ENCODE results near the gene KCNH4. TPM values are rescaled to one million over a fixed set of nuclear protein-coding genes. Genes with fewer than 3 reads are reported as not detected.

The KCNH4 gene
- total RNA-seq, 4 donors from 2014 or later, result not detected

DNA sequence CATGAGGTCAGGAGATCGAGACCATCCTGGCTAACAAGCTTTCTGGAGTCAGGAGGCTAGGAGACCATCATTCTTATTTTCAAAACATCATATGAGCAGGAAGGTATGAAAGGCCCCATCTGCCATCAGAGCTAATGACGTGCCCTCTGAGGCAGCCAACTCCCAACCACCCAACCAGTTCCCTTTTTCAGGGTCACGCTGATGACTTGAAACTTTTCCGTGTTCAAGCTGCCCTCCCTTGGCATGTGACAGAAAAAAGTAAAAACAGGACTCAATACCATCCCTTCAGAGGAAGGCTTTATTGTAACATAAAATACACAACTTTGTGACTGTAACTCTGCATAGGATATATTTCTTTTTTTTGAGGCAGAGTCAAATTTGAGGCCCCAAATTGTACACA is 18.0 kb upstream of the KCNH4 start:
- no peak for TF ChIP-seq POLR2A (IDR thresholded peaks at IDR 0.05)
- TF ChIP-seq, protein P1, sequence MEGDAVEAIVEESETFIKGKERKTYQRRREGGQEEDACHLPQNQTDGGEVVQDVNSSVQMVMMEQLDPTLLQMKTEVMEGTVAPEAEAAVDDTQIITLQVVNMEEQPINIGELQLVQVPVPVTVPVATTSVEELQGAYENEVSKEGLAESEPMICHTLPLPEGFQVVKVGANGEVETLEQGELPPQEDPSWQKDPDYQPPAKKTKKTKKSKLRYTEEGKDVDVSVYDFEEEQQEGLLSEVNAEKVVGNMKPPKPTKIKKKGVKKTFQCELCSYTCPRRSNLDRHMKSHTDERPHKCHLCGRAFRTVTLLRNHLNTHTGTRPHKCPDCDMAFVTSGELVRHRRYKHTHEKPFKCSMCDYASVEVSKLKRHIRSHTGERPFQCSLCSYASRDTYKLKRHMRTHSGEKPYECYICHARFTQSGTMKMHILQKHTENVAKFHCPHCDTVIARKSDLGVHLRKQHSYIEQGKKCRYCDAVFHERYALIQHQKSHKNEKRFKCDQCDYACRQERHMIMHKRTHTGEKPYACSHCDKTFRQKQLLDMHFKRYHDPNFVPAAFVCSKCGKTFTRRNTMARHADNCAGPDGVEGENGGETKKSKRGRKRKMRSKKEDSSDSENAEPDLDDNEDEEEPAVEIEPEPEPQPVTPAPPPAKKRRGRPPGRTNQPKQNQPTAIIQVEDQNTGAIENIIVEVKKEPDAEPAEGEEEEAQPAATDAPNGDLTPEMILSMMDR (IDR thresholded peaks at IDR 0.05), result no peak
- no peak for DNase-seq (ENCODE audit: low spot score in 2 of 2)
- intact Hi-C loops (cut with DNase I; ENCODE audit: low total_unique reads), result no loop called here
- H3K4me3 ChIP-seq (ENCODE audit: low read depth, poor library complexity, severe bottlenecking), result no peak overlapping the region
- 72 to 76% methylated on average over 4 of the region's 4 CpGs for WGBS, 2 donors

DNA sequence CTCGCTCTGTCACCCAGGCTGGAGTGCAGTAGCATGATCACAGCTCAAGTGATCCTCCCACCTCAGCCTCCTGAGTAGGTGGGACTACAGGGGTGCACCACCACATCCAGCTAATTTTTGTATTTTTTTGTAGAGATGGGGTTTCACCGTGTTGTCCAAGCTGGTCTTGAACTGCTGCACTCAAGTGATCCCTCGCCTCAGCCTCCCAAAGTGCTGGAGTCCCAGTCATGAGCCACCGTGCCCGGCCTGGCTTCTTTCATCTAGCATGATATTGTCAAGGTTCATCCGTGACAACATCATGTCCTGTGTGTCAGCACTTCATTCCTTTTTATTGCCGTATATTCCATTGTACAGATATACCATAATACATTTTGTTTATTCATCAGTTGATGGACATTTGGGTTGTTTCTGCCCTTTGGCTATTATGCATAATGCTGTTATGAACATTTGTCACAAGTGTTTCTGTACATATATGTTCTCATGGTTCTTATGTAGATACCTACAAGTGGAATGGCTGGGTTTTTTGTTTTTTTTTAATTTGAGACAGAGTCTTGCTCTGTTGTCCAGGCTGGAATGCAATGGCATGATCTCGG is 16.7 kb upstream of the KCNH4 start:
- intact Hi-C loops (cut with DNase I; ENCODE audit: low total_unique reads), result no loop called here
- DNase-seq (ENCODE audit: low spot score in 2 of 2), result no peak
- no peak overlapping the region for H3K4me3 ChIP-seq (ENCODE audit: low read depth, poor library complexity, severe bottlenecking)
- TF ChIP-seq, protein P1 (IDR thresholded peaks at IDR 0.05), result no peak
- no peak for TF ChIP-seq POLR2A (IDR thresholded peaks at IDR 0.05)
- WGBS, 2 donors, result 93 to 94% methylated on average over 8 of the region's 8 CpGs

GRCh38 chr17:42193969-42194899 is 13.3 kb upstream of the KCNH4 start, which contains the start of gene GHDC:
Gene GHDC (minus strand): TSS chr17:42194494. CDS start chr17:42193581, 913 bp downstream.
- WGBS, 2 donors, result 25 to 28% methylated on average over 24 of the region's 24 CpGs
- no peak for TF ChIP-seq POLR2A (IDR thresholded peaks at IDR 0.05)
- TF ChIP-seq, protein P1 (IDR thresholded peaks at IDR 0.05), result no peak
- peak; percentile 79 to 96 for DNase-seq (ENCODE audit: low spot score in 2 of 2)
- intact Hi-C loops (cut with DNase I; ENCODE audit: low total_unique reads), result no loop called here
- H3K4me3 ChIP-seq (ENCODE audit: low read depth, poor library complexity, severe bottlenecking), result peak within 1 kb of the TSS; percentile 62

DNA sequence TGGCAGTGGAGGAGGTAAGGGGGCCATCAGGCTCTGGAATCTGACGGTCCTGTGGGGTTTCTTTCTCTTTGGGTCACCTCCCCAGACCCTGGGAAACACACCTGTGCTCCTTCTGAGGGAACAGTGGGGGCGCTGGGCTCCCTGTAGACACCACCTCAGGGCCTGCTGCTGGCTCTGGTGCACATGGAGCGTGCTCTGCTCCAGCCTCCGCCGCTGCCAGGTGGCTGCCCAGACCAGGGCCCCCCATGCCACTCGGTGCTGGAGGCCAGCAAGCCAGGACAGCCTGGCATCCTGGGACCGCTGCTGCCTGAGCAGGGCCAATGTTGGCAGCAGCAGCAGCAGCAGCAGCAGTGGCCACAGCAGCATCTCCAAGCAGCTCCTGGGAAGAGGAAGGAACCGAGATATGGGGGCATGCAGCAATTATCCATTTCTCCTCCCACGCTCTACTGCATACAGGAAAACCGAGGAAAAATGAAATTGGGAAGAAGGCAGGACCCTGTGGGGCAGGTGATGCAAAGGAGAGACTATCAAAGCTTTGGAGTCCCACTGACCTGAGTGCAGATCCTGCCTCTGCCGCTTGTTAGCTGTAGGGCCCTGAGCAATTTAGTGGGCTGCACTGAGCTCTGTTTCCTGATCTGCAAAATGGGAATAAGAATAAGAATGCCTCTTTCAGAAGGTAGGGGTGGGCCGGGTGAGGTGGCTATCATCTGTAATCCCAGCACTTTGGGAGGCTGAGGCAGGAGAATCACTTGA is 12.4 kb upstream of the KCNH4 start:
- no peak for TF ChIP-seq POLR2A (IDR thresholded peaks at IDR 0.05)
- TF ChIP-seq, protein P1 (IDR thresholded peaks at IDR 0.05), result no peak
- 73 to 78% methylated on average over 8 to 10 of the region's 12 CpGs for WGBS, 2 donors
- no peak for DNase-seq (ENCODE audit: low spot score in 2 of 2)

GRCh38 chr17:42192189-42193126 is 11.5 kb upstream of the KCNH4 start:
- WGBS, 2 donors, result 91 to 92% methylated on average over 19 to 23 of the region's 23 CpGs
- no peak for TF ChIP-seq POLR2A (IDR thresholded peaks at IDR 0.05)
- TF ChIP-seq, protein P1 (IDR thresholded peaks at IDR 0.05), result no peak
- DNase-seq (ENCODE audit: low spot score in 2 of 2), result no peak
- no peak overlapping the region for H3K4me3 ChIP-seq (ENCODE audit: low read depth, poor library complexity, severe bottlenecking)
- intact Hi-C loops (cut with DNase I; ENCODE audit: low total_unique reads), result no loop called here

More for the DNA sequence above, 12.4 kb upstream of the KCNH4 start:
- intact Hi-C loops (cut with DNase I; ENCODE audit: low total_unique reads), result no loop called here
- H3K4me3 ChIP-seq (ENCODE audit: low read depth, poor library complexity, severe bottlenecking), result peak overlapping the region; percentile 62
